HepG2 (cell line): ENCODE results near the gene RUVBL1. TPM values are rescaled to one million over a fixed set of nuclear protein-coding genes. Genes with fewer than 3 reads are reported as not detected.

ENCODE experiments used
- AHR ChIP-seq: IDR thresholded peaks from 2 replicates; pipeline ENCODE4 v1.6.1; 2018; ENCODE audit warnings: missing genetic modification reagents, missing compliant biosample characterization
- ARNT2 ChIP-seq: sonication (generic); formaldehyde crosslinking; IDR thresholded peaks from 2 replicates; pipeline ENCODE4 v1.8.0; 2022; ENCODE audit warnings: mild to moderate bottlenecking, low read depth, missing genetic modification reagents, moderate library complexity
- JUND ChIP-seq: sonication (generic); formaldehyde crosslinking; IDR thresholded peaks from 2 replicates; pipeline ENCODE4 v1.8.0; 2022; ENCODE audit warnings: mild to moderate bottlenecking, missing genetic modification reagents
- PCBP2 ChIP-seq: fragments of 200-400 bp; formaldehyde crosslinking; optimal IDR thresholded peaks from 2 replicates; pipeline ENCODE3; 2018; ENCODE audit warnings: low read length, low read depth; ENCODE audit not compliant: poor library complexity, severe bottlenecking
- PLRG1 ChIP-seq: fragments of 450-650 bp; conservative IDR thresholded peaks from 2 replicates; pipeline ENCODE4 v1.6.1; 2016
- RARG ChIP-seq: sonication (generic); formaldehyde crosslinking; IDR thresholded peaks from 2 replicates; pipeline ENCODE4 v1.4.0; 2020; ENCODE audit warnings: low read depth, mild to moderate bottlenecking, missing genetic modification reagents
- SALL1 ChIP-seq: sonication (generic); formaldehyde crosslinking; IDR thresholded peaks from 2 replicates; pipeline ENCODE4 v1.8.0; 2022; ENCODE audit warnings: mild to moderate bottlenecking, missing genetic modification reagents
- TSC22D2 ChIP-seq: sonication (generic); formaldehyde crosslinking; IDR thresholded peaks from 2 replicates; pipeline ENCODE4 v1.5.1; 2020; ENCODE audit warnings: missing genetic modification reagents, mild to moderate bottlenecking, borderline replicate concordance
- YY1 ChIP-seq: IDR thresholded peaks from 2 replicates; pipeline ENCODE4 v1.6.1; 2011; ENCODE audit warnings: low read length, low read depth, moderate library complexity, mild to moderate bottlenecking; ENCODE audit not compliant: insufficient read depth, insufficient replicate concordance
- polyA plus RNA-seq, 8 experiments: library from polyadenylated mRNA; depleted of rRNA in 3 of 8; stranded (reverse) in 7 of 8; unstranded in 1 of 8; fragments of >200 nt; fragmentation: Illumina TruSeq in 4 of 8; extraction: Trizol in 4 of 8; gene quantifications; 2 replicates each; pipeline versions ENCODE4 v1.2.1 to v1.2.3, GENCODE V29; 2011 to 2016; ENCODE audit warnings: low read depth in 4 of 8, missing spikeins in 1 of 8, mixed read lengths in 1 of 8; ENCODE audit not compliant: insufficient read depth in 1 of 8
- total RNA-seq, 5 experiments: library from RNA; depleted of rRNA; stranded (reverse); fragments of >200 nt; fragmentation: Illumina TruSeq; extraction: Trizol; gene quantifications; 2 replicates each; pipeline ENCODE4 v1.2.3, GENCODE V29; 2016; ENCODE audit warnings: low read depth in 1 of 5
- TF ChIP-seq, protein P1 (sequence below): sonication (generic); formaldehyde crosslinking; IDR thresholded peaks from 2 replicates; pipeline ENCODE4 v1.4.0; 2020; ENCODE audit warnings: mild to moderate bottlenecking, missing genetic modification reagents
- TF ChIP-seq, protein P2 (sequence below): sonication (generic); formaldehyde crosslinking; IDR thresholded peaks from 2 replicates; pipeline ENCODE4 v1.8.0; 2022; ENCODE audit warnings: mild to moderate bottlenecking, missing genetic modification reagents, moderate library complexity
- TF ChIP-seq, protein P3 (sequence below): IDR thresholded peaks from 2 replicates; pipeline ENCODE4 v1.6.1; 2016; ENCODE audit warnings: mild to moderate bottlenecking

Gene RUVBL1
- total and polyA plus RNA-seq, 2 of the 13 experiments (the other 11 are each of a cell fraction or from before 2014, with no cell fraction given): 32.7 to 86.3 TPM

- TF ChIP-seq, protein P1, sequence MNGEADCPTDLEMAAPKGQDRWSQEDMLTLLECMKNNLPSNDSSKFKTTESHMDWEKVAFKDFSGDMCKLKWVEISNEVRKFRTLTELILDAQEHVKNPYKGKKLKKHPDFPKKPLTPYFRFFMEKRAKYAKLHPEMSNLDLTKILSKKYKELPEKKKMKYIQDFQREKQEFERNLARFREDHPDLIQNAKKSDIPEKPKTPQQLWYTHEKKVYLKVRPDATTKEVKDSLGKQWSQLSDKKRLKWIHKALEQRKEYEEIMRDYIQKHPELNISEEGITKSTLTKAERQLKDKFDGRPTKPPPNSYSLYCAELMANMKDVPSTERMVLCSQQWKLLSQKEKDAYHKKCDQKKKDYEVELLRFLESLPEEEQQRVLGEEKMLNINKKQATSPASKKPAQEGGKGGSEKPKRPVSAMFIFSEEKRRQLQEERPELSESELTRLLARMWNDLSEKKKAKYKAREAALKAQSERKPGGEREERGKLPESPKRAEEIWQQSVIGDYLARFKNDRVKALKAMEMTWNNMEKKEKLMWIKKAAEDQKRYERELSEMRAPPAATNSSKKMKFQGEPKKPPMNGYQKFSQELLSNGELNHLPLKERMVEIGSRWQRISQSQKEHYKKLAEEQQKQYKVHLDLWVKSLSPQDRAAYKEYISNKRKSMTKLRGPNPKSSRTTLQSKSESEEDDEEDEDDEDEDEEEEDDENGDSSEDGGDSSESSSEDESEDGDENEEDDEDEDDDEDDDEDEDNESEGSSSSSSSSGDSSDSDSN: peak; percentile 96
- TF ChIP-seq AHR (CRISPR knock-in tag): no peak
- no peak for TF ChIP-seq RARG (CRISPR knock-in tag)
- TF ChIP-seq PLRG1: no peak
- TF ChIP-seq YY1: peak; percentile 44
- TF ChIP-seq, protein P2, sequence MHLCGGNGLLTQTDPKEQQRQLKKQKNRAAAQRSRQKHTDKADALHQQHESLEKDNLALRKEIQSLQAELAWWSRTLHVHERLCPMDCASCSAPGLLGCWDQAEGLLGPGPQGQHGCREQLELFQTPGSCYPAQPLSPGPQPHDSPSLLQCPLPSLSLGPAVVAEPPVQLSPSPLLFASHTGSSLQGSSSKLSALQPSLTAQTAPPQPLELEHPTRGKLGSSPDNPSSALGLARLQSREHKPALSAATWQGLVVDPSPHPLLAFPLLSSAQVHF (CRISPR knock-in tag): no peak
- peak; percentile 72 for TF ChIP-seq ARNT2 (CRISPR knock-in tag)
- TF ChIP-seq TSC22D2 (CRISPR knock-in tag): peak; percentile 79; the same call in 1 of the 2 replicates
- TF ChIP-seq PCBP2: no peak
- TF ChIP-seq SALL1: peak; percentile 68; the same call in 1 of the 2 replicates
- no peak for TF ChIP-seq JUND
- TF ChIP-seq, protein P3, sequence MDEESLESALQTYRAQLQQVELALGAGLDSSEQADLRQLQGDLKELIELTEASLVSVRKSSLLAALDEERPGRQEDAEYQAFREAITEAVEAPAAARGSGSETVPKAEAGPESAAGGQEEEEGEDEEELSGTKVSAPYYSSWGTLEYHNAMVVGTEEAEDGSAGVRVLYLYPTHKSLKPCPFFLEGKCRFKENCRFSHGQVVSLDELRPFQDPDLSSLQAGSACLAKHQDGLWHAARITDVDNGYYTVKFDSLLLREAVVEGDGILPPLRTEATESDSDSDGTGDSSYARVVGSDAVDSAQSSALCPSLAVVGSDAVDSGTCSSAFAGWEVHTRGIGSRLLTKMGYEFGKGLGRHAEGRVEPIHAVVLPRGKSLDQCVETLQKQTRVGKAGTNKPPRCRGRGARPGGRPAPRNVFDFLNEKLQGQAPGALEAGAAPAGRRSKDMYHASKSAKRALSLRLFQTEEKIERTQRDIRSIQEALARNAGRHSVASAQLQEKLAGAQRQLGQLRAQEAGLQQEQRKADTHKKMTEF: peak; percentile 90
Observed at GRCh38 chr3:128123538-128124368, at the start of gene RUVBL1 (continued).
